Fibroblast of mammary gland (primary cell): ENCODE measurements around the gene ANKFY1.

Experiments
- DNase-seq: peaks from one replicate; pipeline ENCODE4 v3.0.0-alpha.2; 2010; ENCODE audit warnings: low read depth
- H3K4me3 ChIP-seq: 2 replicates; pipeline ENCODE4 v1.5.1; 2011; ENCODE audit warnings: low read depth, mild to moderate bottlenecking, low read length, moderate library complexity; ENCODE audit not compliant: control insufficient read depth
- TF ChIP-seq, protein P1 (sequence below): conservative IDR thresholded peaks from 2 replicates; pipeline ENCODE4 v1.5.1; 2011; ENCODE audit warnings: low read depth, low read length, inconsistent platforms; ENCODE audit not compliant: control insufficient read depth, insufficient read depth

The ANKFY1 gene

DNA sequence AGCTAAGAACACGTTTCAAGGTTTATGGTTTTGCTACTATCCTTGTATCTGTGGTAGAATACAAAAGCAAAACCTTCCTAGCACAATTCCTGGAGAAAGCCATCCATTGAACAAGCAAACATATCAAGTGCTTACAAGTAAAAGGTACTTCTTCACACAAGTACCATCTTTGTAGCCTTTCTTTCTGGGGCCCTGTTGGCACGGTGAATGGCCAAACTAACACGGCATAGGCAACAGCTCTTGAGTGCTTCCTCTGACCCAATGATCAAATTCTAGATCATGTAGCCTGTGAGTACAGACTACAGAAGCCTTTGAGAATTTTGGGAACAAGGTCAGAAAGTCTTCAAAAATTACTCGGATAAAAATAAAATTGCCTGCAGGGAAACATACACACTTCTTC, 57.9 kb downstream of the ANKFY1 start:
- TF ChIP-seq, protein P1, sequence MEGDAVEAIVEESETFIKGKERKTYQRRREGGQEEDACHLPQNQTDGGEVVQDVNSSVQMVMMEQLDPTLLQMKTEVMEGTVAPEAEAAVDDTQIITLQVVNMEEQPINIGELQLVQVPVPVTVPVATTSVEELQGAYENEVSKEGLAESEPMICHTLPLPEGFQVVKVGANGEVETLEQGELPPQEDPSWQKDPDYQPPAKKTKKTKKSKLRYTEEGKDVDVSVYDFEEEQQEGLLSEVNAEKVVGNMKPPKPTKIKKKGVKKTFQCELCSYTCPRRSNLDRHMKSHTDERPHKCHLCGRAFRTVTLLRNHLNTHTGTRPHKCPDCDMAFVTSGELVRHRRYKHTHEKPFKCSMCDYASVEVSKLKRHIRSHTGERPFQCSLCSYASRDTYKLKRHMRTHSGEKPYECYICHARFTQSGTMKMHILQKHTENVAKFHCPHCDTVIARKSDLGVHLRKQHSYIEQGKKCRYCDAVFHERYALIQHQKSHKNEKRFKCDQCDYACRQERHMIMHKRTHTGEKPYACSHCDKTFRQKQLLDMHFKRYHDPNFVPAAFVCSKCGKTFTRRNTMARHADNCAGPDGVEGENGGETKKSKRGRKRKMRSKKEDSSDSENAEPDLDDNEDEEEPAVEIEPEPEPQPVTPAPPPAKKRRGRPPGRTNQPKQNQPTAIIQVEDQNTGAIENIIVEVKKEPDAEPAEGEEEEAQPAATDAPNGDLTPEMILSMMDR, result no peak
- no peak overlapping the region for H3K4me3 ChIP-seq
- DNase-seq, result no peak

DNA sequence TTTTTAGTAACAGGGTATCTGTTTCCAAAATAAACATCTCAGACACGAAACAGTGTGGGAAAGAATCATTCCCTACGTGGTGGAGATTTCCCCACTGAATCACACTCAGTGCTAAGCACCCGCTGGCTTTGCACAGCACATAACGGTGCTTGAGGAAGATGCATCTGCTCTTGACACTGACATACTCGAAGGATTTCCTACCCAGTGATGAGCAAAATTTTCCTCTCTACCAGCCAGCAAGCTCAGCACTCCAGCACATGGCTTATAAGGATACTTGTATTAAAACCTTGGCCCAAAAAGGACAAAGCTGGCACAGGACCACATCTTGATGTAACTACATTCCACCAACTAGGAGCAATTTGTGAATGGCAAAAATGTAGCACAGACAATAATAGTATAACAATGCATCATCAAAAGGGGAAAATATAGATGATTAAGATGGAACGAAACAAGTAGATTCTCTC, 59.0 kb downstream of the ANKFY1 start:
- no peak overlapping the region for H3K4me3 ChIP-seq

DNA sequence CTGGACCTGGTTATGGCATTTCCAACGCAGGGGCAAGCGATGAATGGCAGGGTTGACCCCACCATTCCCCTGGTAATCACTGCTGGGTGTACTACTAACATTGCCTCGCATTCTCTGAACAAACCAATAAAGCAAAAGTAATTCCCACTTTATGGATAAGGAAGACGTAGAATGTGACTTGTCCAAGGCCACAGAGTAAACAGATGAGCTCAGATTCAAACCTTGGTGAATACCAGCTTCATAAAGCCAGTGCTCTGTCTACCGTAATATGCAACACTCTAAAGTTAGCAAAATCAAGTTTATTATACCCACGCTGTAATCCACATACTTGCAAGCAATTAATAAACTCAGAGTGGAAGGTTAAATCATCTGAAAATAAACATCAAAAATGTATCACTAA, 59.6 kb downstream of the ANKFY1 start:
- H3K4me3 ChIP-seq, result no peak overlapping the region
- peak; percentile 74 for DNase-seq

More for the DNA sequence above, 59.0 kb downstream of the ANKFY1 start:
- peak; percentile 99 for DNase-seq
- TF ChIP-seq, protein P1, result no peak

DNA sequence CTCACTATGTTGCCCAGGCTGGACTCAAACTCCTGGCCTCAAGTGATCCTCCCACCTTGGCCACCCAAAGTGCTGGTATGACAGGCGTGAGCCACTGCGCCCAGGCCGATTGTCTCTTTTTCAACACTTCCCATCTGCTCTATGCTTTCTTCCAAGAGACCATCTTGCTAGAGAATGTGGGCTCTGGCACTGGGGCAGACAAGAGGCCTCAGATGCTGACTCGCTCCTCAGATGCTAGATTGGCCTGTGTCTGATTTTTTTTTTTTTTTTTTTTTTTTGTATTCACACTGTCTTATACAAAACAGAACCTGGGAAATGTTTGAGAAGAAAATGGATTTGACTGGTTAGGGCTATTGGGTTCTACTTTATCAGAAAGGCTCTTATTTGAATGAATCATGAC, 62.6 kb downstream of the ANKFY1 start:
- H3K4me3 ChIP-seq, result no peak overlapping the region
- TF ChIP-seq, protein P1, result no peak
- peak; percentile 55 for DNase-seq

More for the DNA sequence above, 59.6 kb downstream of the ANKFY1 start:
- TF ChIP-seq, protein P1, result no peak

DNA sequence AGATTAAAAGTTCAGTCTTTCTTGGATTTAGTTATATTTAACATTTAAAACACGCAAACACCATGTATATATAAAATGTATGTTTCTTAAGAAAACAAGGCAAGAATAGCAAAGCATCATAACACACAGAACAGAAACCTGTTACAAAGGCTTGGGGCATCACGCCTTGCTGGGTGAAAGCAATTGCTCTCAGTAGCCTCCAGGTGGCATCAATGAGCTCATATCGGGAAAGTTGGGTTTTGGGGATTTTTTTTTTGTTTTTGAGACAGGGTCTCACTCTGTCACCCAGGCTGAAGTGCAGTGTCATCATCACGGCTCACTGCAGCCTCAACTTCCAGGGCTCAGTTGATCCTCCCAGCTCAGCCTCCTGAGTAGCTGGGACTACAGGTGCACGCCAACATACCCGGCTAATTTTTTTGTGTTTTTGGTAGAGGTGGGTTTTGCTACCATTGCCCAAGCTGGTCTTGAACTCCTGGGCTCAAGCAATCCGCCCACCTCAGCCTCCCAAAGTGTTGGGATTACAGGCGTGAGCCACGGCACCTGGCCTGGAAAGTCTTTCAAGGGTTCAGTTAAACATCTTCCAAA, 63.9 kb downstream of the ANKFY1 start:
- peak; percentile 63 for DNase-seq
- H3K4me3 ChIP-seq, result no peak overlapping the region
- TF ChIP-seq, protein P1, result peak; percentile 87

DNA sequence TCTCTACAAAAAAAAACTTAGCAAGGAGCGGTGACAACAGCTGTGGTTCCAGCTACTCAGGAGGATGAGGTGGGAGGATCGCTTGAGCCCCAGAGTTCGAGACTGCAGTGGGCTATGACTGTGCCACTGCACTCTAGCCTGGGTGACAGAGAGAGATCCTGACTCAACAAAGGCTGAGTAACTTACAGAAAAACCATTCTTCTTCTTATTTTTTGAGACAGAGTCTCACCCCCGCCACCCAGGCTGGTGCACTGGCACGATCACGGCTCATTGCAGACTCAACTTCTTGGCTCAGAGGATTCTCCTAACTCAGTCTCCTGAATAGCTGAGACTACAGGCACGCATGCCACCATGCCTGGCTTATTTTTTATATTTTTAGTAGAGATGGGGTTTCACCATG, 64.8 kb downstream of the ANKFY1 start:
- no peak for DNase-seq
- TF ChIP-seq, protein P1, result no peak
- no peak overlapping the region for H3K4me3 ChIP-seq
